Measurements from ENCODE around the gene CLSTN2.

The CLSTN2 gene

GRCh38 chr3:140246578-140246977 is 311.6 kb downstream of the CLSTN2 start:
- DNase-seq = no peak

DNA sequence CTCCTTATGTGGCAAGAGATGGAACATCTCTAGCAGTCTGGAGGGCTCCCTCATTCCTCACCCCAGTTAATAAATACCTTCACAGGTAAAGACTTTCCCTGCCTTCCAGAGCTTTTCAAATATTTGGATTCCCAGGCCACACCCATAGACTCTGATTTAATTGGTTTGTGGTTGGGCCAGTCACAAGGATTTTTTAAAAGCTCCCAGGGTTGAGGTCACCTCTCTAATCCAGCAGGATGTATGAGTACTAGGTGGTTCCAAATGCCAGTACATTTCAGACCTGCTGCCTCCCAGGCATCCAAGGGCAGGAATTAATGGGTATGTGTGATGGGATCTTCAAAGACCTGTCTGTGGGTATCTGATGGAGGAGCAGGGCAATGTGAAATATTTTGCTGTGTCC is 312.8 kb downstream of the CLSTN2 start:
- no peak for DNase-seq

DNA sequence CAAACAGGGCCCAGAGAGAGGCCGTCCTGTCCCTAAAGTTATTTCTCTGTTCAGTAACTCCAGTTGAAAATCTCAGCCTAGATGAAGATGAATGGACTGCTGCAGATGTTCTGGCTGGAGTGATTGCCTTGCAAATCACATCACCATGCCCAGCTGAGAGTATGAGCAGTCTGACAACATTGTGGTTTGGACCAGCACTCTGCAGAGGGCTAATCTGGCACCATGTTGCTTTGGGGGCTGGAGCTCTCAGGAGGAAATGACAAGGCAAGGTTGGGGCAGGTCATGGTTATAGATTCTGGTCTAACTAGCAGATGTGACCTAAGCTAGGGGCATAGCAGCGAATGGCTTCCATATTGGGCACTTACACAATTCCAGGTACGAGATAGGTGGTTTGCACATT is 314.2 kb downstream of the CLSTN2 start:
- no peak for DNase-seq

- DNase-seq = no peak
These were observed 315.2 kb downstream of the CLSTN2 start for GRCh38 chr3:140250010-140250855.

DNA sequence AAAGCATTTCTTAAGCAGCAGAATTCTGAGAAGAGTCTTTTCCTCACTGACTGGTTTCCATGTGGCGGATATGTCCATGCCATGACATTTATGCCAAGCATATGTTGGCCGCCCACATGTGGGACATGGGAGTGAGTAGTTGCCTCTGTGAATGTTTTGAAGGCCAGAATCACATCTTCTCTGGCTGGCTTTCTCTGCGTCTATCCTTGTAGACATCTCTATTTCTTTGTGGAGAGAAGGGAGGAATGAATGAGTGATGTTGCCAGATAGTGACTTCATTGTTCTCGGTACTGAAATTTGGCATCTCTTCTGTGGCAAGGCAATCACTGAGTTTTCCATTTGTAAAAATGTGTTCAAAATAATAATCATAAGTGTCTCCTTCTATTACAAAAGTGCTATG is 316.0 kb downstream of the CLSTN2 start:
- DNase-seq = no peak

GRCh38 chr3:140251678-140252077 is 316.7 kb downstream of the CLSTN2 start:
- DNase-seq = no peak

DNA sequence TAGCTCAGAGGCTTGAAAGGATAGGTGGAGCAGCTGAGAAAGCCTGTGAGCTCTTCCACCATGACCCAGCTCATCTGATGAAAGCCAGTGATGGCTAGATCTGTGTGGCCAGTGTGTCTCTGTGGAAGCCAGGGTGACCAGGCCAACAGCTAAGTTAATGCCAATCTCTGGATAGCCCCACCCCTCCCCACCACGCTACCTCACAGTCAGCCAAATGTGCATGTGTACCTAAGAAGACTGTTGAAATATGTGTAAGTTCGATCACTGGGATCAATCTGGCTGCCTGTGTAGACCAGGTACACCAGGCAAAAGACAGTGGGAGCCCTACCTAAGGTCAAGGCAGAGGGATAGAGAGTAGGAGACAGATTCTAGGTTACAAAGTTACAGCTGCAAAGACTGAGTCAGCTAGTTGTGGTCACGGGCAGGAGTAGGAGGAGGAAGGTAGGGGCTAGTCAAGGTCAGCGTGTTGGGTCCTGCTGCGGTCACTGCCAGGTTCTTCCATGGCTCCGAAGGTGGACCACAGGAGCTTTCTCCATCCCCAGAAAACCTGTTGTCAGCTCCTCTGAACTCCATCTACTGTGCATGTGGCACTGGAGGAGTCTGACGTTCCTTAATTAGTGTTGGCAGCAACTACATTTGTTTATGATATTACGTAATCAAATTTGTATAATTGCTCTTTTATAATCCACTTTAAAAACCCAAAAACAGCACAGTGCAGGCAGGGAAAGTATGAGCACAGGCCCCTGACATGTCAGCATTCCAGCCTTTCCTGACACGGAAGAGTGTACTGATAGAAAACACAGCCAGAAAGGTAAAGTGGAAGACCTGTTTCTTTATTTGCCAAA is 318.0 kb downstream of the CLSTN2 start:
- no peak for DNase-seq

DNA sequence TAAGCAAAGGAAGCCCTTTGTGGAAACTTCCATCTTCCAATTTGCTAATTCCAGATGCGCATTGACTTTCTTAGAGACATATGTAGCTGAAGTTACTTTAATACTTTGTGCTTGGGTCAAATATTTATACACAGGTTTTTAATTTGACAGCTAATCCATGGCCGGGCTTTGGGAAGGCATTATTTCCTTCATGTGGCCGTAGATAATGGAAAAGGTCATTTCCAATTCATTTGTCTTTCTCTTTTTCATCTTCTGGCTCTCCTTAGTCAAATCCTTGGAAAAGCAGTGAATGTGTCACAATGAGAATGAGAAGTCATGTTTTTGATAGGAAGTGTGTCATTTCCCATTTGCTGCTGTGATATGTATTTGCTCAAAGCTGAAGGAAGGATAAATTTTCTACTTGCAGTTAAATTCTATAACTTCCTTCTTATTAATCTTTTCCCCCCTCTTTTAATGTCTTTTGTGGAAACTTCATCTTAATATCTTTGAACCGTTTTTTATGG is 323.3 kb downstream of the CLSTN2 start:
- DNase-seq = no peak

DNA sequence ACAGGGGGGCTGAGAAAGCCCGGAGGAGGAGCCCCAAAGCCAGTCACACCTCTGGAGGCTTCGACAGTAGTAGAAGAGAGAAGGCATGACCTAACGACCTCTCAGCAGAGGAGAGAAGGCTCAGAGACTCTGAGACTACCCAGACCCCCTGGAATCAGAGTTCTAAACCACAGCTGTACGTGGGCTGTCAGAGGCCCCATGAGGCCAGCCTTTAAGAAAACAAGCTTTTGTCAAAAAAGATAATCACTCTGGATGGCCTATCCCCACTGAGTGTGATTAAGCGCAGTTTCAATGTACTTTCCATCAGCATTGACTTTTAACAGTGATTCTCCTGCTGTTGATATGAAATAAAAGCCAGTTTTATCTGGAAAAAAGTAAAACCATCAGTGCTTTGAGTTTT is 330.3 kb downstream of the CLSTN2 start:
- DNase-seq = no peak

DNA sequence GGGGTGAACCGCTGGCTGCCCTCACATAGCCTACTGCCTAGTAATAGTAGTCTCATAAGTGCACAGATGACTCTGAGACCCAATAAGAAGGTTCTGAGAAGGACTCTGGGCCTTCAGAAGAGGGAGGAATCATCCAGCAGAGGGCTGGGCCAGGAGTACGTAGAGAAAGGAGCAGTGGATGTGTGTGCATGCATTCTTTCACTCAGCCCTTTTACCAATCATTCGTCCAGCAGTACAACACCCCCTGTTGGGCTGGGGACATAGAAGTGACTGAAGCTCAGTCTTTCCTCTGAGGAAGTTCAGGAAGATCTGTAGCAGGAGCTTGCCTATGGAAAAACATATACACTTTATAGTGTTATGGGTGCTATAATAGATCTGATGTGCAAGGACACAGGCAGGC is 333.1 kb downstream of the CLSTN2 start:
- DNase-seq = no peak

GRCh38 chr3:140268610-140269009 is 333.6 kb downstream of the CLSTN2 start:
- no peak for DNase-seq

GRCh38 chr3:140270329-140270728 is 335.3 kb downstream of the CLSTN2 start:
- DNase-seq = no peak

GRCh38 chr3:140273542-140274195 is 338.7 kb downstream of the CLSTN2 start:
- no peak for DNase-seq

- no peak for DNase-seq
These were observed 339.4 kb downstream of the CLSTN2 start for GRCh38 chr3:140274429-140274828.

DNA sequence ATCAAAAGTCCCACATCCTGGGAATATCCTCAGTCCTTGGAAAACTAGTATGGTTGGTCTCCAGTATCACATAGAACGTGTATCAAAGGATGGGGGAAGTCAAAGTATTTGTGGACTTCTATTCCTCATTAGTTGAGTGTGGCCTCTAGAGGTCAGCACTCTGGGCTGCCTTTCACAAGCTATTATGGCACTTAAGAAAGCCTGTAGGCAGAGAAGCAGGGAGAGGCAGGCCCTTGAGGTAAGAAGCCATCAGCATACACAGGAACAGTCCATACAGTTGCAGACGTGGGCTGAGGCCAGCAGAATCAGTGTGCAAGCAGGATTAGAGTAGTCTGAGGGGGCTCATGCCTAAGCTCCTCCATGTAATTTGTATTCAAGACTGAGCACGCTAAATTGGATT is 341.7 kb downstream of the CLSTN2 start:
- DNase-seq = peak; percentile 21

DNA sequence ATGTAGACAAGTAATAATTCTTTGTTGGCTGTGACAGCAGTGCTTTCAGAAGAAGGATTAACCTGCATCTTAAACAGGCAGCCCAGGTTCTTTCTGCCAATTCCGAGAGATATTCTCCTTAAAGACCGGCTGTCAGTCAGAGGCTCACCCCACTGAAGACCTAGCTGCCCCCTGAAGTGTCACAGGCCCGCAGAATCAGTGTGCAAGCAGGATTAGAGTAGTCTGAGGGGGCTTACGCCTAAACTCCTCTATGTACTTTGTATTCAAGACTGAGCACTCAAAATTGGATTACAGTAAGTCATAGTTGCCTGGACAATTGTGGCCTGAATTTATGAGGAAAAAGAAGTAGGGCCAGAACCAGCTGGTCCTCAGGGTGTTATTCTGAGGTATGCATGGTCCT is 342.9 kb downstream of the CLSTN2 start:
- DNase-seq = no peak

- DNase-seq = no peak
These were observed 349.4 kb downstream of the CLSTN2 start for GRCh38 chr3:140284372-140284771.

DNA sequence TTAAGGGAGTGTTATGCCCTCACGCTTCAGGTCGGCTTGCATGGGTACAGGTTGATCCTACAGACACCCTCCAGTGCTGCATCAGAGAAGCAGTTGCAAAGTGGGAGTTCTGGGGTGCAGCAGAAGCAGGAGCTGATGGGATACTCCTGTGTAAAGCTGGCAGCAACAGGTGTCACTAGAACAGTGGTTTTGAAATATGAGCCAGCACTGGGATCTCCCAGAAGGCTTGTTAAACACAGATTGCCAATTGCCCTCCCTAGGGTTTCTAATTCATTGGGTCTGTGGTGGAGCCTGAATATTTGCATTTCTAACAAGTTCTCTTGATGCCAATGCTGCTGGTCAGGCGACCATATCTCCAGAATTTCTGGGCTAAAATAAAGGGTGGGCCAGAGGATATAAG is 350.4 kb downstream of the CLSTN2 start:
- DNase-seq = no peak

GRCh38 chr3:140288595-140288994 is 353.6 kb downstream of the CLSTN2 start:
- no peak for DNase-seq

DNA sequence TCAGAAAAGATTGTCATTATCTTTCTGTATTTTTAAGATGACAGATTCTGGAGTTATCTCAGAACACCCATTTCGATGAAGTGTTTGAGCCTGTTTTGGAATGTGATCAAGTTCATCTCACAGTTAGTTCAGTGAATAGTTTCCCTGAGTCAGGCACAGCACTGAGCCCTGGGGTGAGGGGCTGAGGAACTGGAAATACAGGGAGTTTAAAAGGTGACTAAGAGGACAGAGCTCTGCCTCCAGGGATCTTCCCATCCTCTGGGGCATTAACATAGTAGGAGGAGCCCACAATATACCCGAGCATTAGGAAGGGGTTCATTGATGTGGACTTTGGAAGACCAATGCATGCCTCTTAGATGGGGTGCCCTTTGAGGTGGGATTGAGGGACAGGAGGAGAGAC is 355.1 kb downstream of the CLSTN2 start:
- DNase-seq = no peak

DNA sequence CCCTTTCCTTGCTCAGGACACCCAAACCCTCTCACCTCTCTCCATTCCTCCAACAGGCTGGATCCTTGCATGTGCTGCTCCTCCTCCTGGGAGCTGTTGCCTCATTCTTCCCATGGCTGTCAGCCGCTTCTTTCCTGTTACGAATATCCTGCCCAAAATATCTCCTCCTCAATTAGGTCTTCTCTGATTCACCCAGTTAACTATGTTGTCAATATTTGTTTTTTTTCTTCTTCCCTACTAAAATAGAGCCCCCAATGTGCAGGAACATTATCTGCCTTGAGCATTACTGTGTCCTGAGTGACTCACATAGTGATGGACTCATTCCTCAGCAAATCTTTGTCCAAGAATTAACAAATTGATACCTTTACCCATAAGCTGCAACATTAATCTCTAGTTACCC is 357.2 kb downstream of the CLSTN2 start:
- DNase-seq = no peak

GRCh38 chr3:140292684-140293083 is 357.7 kb downstream of the CLSTN2 start:
- DNase-seq = peak; percentile 71

DNA sequence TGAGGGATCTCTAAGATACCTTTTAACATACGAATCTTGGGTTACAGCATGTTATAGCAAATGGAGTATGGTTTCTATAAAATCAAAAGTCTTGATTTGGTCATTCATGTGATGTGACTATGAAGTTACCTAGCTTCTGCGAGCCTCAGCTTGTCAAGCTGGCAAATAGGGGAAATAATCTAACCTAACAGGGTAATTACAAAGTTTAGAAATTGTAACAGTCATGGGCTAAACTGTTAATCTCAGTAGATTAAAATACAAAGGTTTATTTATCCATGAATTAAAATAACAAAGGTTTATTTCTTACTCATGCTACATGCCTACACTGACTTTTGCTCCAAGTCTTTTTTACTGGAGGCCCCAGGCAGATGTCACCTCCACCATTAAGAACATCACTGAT is 359.1 kb downstream of the CLSTN2 start:
- DNase-seq = no peak

Measured in DMS79 (cell line).